Heart right ventricle (tissue), 16 donors: ENCODE measurements around the gene NHP2. TPM values are rescaled to one million over a fixed set of nuclear protein-coding genes. Genes with fewer than 3 reads are reported as not detected.

Experiments used
- ATAC-seq, 8 donors: fragments of 200-7000 bp; cut with Tn5 transposase; one replicate each; pipeline ENCODE4 v1.9.1; 2020; ENCODE audit warnings: mild to moderate bottlenecking in 8 of 8, moderate library complexity in 8 of 8, moderate number of reproducible peaks in 1 of 8
- DNase-seq, 2 donors: peaks; one replicate each; pipeline ENCODE4 v3.0.0-alpha.2; 2020
- H3K27ac ChIP-seq, 10 donors: fragments of 200-600 bp; sonication (generic) in 2 of 10; one replicate each; pipeline versions ENCODE4 v1.5.0 to v1.8.0; 2020 to 2022; ENCODE audit warnings: mild to moderate bottlenecking in 3 of 10
- H3K27me3 ChIP-seq, 7 donors: fragments of 200-600 bp; one replicate each; pipeline ENCODE4 v1.8.0; 2021 to 2022; ENCODE audit warnings: mild to moderate bottlenecking in 2 of 7
- H3K36me3 ChIP-seq, 9 donors: fragments of 200-600 bp; sonication (generic) in 1 of 9; one replicate each; pipeline versions ENCODE4 v1.5.0 to v1.8.0; 2020 to 2022; ENCODE audit warnings: mild to moderate bottlenecking in 2 of 9
- H3K4me1 ChIP-seq, 9 donors: fragments of 200-600 bp; sonication (generic) in 1 of 9; one replicate each; pipeline versions ENCODE4 v1.5.0 to v1.8.0; 2020 to 2022; ENCODE audit warnings: mild to moderate bottlenecking in 4 of 9
- H3K4me3 ChIP-seq, 10 donors: fragments of 200-600 bp; sonication (generic) in 2 of 10; one replicate each; pipeline versions ENCODE4 v1.5.0 to v1.8.0; 2020 to 2022; ENCODE audit warnings: mild to moderate bottlenecking in 7 of 10, moderate library complexity in 2 of 10
- H3K9me3 ChIP-seq, 11 donors: fragments of 200-600 bp in 10 of 11; sonication (generic) in 2 of 11; one replicate each; pipeline versions ENCODE4 v1.5.0 to v1.8.0; 2013 to 2022; ENCODE audit warnings: mild to moderate bottlenecking in 2 of 11, control low read depth in 1 of 11, moderate library complexity in 1 of 11
- whole genome bisulfite sequencing, 2 donors: extraction: QIAGEN DNeasy Blood & Tissue Kit; methylation state at CpG; one replicate each; pipeline ENCODE4 v1.1.7; 2013; ENCODE audit warnings: inconsistent platforms in 1 of 2; 5-methylcytosine and 5-hydroxymethylcytosine counted together
- intact Hi-C, 10 donors: fragments of 100-400 bp; cut with DNase I; formaldehyde crosslinking; loops; one replicate each; pipeline versions ENCODE4 v1.11.1 to v1.14.2; 2022
- polyA plus RNA-seq, 2 donors: library from polyadenylated mRNA; stranded (reverse); fragments of 200-250 nt; gene quantifications; one replicate each; pipeline ENCODE4 v1.2.3, GENCODE V29; 2013
- total RNA-seq, 10 donors: library from RNA; stranded (reverse); fragmentation: NEBNext Ultra II Directional in 3 of 10; extraction: Animal tissue kit (Norgen Biotek cat#: 25700) in 3 of 10; gene quantifications; one replicate each; pipeline versions ENCODE4 v1.2.1 to v1.2.4, GENCODE V29; 2021 to 2023
- TF ChIP-seq, protein P1 (sequence below), 9 donors: fragments of 200-600 bp; sonication (generic) in 2 of 9; IDR thresholded peaks; one replicate each; pipeline versions ENCODE4 v1.5.0 to v1.8.0; 2021 to 2022; ENCODE audit warnings: antibody characterized with exemption in 9 of 9, mild to moderate bottlenecking in 5 of 9, moderate library complexity in 1 of 9
- donor health status: Arrhythmogenic right ventricular cardiomyopathy.
- donor health status: ischemic (EF 13 %, LVEDD 7.1; RV severe dilation, severe dysfunction).
- donor health status: healthy with polysubstance abuse.
- donor health status: DM: no; HTN: yes; CAD: no.
- donor health status: DM: no; HTN: no; CAD: no.
- donor health status: ischemic (EF 25% LVEDD 6.9; RV normal size, moderate dysfunction).
- donor health status: ischemic (EF 25% LVEDD 5.7; RV mildly dilated, moderate dysfunction).
- donor health status: healthy.
- donor health status: DM: yes; HTN: yes; CAD: no.
- donor health status: Ischemic cardiomyopathy.
- donor health status: ischemic (EF 35%, LVEDD 5.7; RV mildly dilated, moderate dysfunction).
- donor health status: nonischemic (EF 11% LVEDD 7.7; RV severe dilation, severe dysfunction).
- donor health status: DM: yes; HTN: yes; CAD: no.
- donor health status: PGD.
- donor health status: ischemic (EF 29% LVEDD 5.4; RV normal size, mild dysfunction).
- donor health status: nonischemic (EF 23%, LVEDD 6.1; RV moderate dilation, normal function).

Gene NHP2
- total and polyA plus RNA-seq, 12 donors = 59.8 to 272 (median 74.5) TPM

DNA sequence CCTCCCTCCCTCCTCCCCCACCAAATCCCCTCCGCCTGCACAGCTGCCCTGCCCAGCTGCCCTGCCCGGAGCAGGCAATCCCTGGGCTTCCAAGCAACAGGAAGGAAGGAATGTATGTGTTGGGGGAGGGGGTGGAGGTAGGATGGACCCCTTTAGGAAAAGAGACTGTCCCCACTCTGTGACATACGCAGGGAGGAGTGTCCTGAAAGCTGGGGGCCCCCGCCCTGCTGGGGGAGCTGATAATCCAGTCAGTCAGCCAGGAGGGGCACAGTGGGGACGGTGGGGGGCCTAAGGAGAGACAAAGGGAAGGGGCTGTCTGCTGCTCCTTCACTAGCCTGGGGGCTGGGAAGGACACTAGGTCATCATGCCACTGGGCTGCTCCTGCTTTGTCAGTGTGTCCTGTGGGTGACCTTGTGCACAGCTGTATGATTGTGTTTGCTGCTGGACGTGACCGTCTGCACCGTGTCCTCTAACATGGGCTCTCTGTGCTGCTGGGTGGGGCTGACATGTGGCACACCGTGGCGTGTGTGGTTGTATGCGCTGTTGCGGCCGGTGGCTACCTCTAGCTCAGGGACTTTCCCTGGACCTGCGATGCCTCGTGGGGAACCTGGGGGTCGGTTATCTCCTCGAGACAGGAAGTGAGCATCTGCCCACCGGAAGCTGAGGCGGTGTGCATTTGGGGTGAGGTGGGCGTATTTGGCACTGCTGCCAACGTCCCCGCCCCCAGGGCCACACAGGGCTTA lies 37.4 kb downstream of the NHP2 start:
- H3K27me3 ChIP-seq = peaks cover 0 to 61% (median 40%) of the 10 kb centered on the region in 7 donors
- H3K36me3 ChIP-seq = peaks cover 0 to 6% (median 0%) of the 10 kb centered on the region in 9 donors
- ATAC-seq = peak in 3 of 8 donors; percentile 1 to 15 (median 6)
- DNase-seq = no peak
- intact Hi-C loops = loop anchor here in 1 of 10 donors (5.0 kb wide), 1 partner anchor 36 kb away; the partner anchor contains the start of gene NHP2
- peaks cover 0 to 5% (median 0%) of the 10 kb centered on the region in 11 donors for H3K9me3 ChIP-seq
- TF ChIP-seq, protein P1, sequence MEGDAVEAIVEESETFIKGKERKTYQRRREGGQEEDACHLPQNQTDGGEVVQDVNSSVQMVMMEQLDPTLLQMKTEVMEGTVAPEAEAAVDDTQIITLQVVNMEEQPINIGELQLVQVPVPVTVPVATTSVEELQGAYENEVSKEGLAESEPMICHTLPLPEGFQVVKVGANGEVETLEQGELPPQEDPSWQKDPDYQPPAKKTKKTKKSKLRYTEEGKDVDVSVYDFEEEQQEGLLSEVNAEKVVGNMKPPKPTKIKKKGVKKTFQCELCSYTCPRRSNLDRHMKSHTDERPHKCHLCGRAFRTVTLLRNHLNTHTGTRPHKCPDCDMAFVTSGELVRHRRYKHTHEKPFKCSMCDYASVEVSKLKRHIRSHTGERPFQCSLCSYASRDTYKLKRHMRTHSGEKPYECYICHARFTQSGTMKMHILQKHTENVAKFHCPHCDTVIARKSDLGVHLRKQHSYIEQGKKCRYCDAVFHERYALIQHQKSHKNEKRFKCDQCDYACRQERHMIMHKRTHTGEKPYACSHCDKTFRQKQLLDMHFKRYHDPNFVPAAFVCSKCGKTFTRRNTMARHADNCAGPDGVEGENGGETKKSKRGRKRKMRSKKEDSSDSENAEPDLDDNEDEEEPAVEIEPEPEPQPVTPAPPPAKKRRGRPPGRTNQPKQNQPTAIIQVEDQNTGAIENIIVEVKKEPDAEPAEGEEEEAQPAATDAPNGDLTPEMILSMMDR (IDR thresholded peaks at IDR 0.05) = no peak
- peak overlapping the region in 9 of 10 donors; percentile 19 to 86 (median 81) for H3K27ac ChIP-seq
- peak overlapping the region in 6 of 10 donors; percentile 1 to 70 (median 62) for H3K4me3 ChIP-seq
- 17 to 20% methylated on average over 22 of the region's 22 CpGs for WGBS, 2 donors
- H3K4me1 ChIP-seq = peaks cover 15 to 64% (median 51%) of the 10 kb centered on the region in 9 donors

DNA sequence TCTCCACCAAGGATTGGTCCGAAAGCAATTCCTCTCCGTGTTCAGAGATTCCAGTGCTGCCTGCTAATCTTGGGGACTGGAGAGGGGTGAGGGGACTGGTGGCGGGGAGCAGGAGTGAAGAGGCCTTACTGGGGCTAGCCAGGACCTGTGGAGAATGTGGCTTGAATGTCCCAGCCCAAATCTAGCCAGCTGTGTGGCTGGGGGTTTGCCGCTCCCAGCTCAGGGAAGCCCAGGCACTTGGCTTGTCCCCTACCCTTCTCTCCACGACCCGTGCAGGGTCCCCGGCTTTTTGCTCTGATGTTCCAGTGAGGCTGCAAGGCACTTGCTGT lies 37.9 kb downstream of the NHP2 start:
- TF ChIP-seq, protein P1 (IDR thresholded peaks at IDR 0.05) = no peak
- 22 to 29% methylated on average over 7 of the region's 7 CpGs for WGBS, 2 donors
- intact Hi-C loops = loop anchor here in 1 of 10 donors (5.0 kb wide), 1 partner anchor 37 kb away; the partner anchor contains the start of gene NHP2
- DNase-seq (no peak), ATAC-seq (no peak)
- Histone ChIP-seq H3K27ac (peak overlapping the region in 8 of 10 donors; percentile 16 to 86 (median 82)), H3K4me1 (peaks cover 10 to 59% (median 46%) of the 10 kb centered on the region in 9 donors), H3K36me3 (peaks cover 0 to 6% (median 0%) of the 10 kb centered on the region in 9 donors), H3K4me3 (peak overlapping the region in 7 of 10 donors; percentile 1 to 70 (median 61)), H3K9me3 (peaks cover 0 to 5% (median 0%) of the 10 kb centered on the region in 11 donors), H3K27me3 (peaks cover 0 to 60% (median 40%) of the 10 kb centered on the region in 7 donors)

DNA sequence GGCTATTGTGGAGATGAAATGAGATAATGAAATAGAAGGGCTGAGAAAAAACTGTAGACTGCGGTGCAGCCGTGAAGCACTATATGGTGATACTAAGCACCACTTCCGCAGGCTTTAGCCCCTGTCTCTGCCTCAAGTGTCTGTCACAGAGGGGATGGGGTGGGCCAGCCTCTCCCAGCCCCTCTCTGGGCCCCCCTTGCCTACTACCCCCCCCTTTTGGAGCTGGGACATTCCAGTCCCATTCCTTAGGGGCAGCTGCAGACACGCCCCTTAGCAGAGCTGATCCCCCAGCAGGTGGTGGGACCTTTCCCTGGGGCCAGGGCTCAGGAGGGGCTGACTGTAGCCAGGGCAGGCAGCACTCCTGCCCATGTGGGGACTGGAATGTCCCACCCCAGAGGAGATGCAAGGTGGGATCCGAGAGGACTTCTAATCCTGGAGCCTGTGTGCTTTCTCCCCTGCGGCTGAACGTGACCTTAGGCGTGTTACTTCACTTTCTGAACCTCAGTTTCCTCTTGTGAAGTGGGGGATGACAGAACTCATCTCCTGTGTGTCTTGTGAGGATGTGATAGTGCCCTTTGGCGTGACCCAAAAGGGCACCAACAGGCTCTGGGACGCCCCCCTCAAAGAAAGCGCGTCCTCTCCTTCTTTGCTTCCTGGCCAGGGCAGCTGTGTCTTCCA lies 38.4 kb downstream of the NHP2 start:
- Histone ChIP-seq H3K4me3 (peak overlapping the region in 9 of 10 donors; percentile 52 to 70 (median 62)), H3K4me1 (peaks cover 9 to 55% (median 46%) of the 10 kb centered on the region in 9 donors), H3K27ac (peak overlapping the region in 8 of 10 donors; percentile 16 to 86 (median 82)), H3K9me3 (peaks cover 0 to 5% (median 0%) of the 10 kb centered on the region in 11 donors), H3K36me3 (peaks cover 0 to 4% (median 0%) of the 10 kb centered on the region in 9 donors), H3K27me3 (peaks cover 0 to 60% (median 40%) of the 10 kb centered on the region in 7 donors)
- TF ChIP-seq, protein P1 (IDR thresholded peaks at IDR 0.05) = no peak
- intact Hi-C loops = loop anchor here in 1 of 10 donors (5.0 kb wide), 1 partner anchor 37 kb away; the partner anchor contains the start of gene NHP2
- DNase-seq (no peak), ATAC-seq (no peak)
- WGBS, 2 donors = 51 to 53% methylated on average over 12 of the region's 12 CpGs
